ENCODE measurements around the gene TCFL5.

Gene TCFL5

DNA sequence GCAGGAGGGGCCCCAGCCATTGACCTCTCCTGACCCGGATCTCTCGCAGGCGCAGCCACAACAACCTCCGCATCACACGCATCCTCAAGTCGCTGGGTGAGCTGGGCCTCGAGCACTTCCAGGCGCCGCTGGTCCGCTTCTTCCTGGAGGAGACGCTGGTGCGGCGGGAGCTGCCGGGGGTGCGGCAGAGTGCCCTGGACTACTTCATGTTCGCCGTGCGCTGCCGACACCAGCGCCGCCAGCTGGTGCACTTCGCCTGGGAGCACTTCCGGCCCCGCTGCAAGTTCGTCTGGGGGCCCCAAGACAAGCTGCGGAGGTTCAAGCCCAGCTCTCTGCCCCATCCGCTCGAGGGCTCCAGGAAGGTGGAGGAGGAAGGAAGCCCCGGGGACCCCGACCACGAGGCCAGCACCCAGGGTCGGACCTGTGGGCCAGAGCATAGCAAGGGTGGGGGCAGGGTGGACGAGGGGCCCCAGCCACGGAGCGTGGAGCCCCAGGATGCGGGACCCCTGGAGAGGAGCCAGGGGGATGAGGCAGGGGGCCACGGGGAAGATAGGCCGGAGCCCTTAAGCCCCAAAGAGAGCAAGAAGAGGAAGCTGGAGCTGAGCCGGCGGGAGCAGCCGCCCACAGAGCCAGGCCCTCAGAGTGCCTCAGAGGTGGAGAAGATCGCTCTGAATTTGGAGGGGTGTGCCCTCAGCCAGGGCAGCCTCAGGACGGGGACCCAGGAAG, 49.3 kb downstream of the TCFL5 start:
- H3K27ac ChIP-seq, result no peak overlapping the region
- TF ChIP-seq, protein P1, sequence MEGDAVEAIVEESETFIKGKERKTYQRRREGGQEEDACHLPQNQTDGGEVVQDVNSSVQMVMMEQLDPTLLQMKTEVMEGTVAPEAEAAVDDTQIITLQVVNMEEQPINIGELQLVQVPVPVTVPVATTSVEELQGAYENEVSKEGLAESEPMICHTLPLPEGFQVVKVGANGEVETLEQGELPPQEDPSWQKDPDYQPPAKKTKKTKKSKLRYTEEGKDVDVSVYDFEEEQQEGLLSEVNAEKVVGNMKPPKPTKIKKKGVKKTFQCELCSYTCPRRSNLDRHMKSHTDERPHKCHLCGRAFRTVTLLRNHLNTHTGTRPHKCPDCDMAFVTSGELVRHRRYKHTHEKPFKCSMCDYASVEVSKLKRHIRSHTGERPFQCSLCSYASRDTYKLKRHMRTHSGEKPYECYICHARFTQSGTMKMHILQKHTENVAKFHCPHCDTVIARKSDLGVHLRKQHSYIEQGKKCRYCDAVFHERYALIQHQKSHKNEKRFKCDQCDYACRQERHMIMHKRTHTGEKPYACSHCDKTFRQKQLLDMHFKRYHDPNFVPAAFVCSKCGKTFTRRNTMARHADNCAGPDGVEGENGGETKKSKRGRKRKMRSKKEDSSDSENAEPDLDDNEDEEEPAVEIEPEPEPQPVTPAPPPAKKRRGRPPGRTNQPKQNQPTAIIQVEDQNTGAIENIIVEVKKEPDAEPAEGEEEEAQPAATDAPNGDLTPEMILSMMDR (conservative IDR thresholded peaks at IDR 0.05), result no peak

DNA sequence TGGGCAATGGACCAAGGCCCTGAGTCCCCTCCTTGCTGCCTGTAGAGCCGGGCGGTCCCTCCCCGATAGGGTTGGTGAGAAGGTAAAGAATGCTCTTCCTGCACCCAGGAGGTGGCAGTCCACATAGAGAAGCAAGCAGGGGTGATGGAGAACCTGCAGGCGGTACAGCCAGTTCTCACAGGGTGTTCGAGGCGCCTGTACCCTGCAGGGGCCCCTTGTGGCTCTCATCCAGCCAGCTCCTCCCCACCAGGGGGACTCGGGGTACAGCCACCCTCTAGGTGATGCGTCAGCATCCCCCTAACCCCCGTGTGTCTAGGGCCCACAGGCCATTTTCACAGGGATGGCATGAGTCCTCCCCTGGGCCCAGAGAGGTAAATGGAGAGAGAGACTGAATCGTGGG, 49.9 kb downstream of the TCFL5 start:
- TF ChIP-seq, protein P1 (conservative IDR thresholded peaks at IDR 0.05), result no peak
- no peak overlapping the region for H3K27ac ChIP-seq

DNA sequence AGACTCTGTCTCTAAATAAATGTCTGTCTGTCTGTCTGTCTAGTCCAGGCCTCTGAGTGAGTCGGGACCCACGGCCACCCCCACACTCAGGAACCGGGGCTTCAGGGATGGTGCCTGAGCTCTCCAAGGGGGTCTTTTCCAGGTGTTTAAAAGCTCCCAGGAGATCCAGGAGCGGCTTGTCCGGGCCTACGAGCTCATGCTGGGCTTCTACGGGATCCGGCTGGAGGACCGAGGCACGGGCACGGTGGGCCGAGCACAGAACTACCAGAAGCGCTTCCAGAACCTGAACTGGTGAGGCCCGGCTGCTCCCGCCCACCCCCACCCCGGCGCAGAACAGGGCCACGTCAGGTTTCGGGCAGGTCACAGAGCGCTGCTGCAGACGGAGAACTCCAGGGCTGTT, 50.3 kb downstream of the TCFL5 start:
- no peak overlapping the region for H3K27ac ChIP-seq
- TF ChIP-seq, protein P1 (conservative IDR thresholded peaks at IDR 0.05), result no peak

DNA sequence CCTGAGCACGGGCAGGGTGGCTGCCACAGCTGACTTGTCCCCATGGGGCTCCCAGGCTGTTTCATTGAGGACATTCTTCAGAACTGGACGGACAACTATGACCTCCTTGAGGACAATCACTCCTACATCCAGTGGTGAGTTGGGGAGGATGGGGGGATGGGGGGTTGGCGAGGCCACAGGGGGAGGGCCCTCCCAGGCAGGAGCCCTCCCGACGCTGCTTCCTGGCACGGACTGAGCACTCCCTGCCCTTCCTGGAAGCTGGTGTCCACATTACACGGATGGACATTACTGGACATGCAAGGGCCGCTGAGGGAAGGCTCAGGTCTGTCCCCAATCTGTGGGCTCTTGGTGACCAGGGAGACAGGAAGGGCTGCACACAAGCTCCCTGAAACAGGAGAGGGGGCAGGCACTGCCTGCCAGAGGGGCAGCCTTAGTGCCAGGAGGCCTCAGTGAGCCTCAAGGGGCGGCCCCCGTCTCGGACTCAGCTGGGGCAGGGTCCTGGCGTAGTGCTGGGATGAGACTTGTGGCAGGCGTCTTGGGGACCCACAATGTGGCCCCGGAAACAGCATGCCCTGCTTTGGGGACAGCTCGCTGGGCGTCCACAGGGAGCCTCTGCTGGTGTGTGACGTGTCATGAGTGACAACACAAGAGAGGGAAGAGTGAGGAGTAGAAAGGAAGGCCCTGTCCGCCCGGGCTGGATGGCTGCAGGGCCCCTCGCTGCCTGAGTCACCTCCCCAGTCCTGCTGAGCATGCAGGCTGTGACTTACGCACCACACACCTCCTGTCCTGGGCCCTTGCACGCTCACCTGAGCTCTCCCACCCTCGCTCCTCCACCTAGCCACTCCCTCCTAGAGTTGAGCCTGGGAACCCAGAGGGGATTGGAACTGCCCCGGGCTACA, 51.8 kb downstream of the TCFL5 start:
- TF ChIP-seq, protein P1 (conservative IDR thresholded peaks at IDR 0.05), result no peak

DNA sequence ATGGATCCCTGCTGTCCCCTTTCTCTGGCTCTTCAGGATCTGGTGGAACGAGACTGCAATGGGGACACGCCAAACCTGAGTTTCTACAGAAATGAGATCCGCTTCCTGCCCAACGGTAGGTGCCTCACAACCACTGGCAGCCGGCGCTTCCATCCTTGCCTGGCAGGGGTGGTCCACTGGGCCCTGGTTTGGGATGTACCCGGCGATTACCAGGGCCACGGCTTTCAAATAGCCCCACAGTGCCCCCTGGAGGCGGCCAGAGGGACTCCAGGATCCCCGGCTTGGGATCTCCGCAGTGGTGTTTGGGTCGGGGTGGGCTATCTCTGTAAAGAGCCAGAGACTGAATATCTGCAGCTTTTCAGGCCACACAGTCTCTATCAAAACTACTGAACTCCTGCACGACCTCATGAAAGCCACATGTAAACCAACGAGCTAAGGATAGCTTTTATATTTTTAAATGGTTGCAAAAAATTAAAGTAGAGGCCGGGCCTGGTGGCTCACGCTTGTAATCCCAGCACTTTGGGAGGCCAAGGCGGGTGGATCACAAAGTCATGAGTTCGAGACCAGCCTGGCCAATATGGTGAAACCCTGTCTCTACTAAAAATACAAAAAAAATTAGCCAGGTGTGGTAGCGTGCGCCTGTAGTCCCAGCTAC, 53.3 kb downstream of the TCFL5 start:
- H3K27ac ChIP-seq, result peak overlapping the region; percentile 90; the same call in 1 of the 2 replicates
- TF ChIP-seq, protein P1 (conservative IDR thresholded peaks at IDR 0.05), result peak; percentile 96

More for the DNA sequence above, 51.8 kb downstream of the TCFL5 start:
- H3K27ac ChIP-seq, result no peak overlapping the region

DNA sequence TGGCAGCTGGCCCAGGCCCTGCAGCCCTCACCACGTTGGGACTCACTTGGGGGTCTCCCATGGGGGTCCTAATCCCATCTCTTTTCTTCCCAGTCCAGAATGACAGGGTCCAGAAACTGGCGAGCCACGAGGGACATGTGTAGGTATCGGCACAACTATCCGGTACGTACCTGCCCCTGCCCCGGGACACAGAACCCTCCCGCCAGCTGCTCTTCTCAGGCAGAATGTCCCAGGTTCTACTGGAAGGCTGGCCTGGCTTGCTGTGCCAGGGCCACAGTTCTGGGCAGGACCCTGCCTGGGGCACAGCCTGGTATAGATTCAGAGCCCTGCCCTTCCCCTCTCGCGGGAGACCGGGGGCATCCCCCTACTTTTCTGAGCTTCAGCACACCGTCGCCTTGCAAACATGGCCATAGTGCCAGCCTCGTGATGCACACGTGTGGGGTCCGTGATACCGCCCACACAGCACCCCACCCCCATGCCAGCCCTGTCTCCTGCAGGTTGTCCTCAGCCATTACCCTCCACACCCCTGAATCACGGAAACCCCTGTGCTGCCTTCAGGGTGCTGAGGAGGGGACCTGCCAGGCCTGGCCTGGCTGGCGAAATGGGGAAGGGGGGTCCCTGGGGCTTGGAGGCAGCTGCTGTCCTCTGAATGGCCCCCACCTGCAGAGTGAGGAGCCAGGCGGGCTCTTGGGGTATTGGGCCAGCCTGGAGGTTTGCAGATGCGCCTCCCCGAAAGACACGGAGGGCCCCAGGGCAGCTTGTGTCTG, 54.0 kb downstream of the TCFL5 start:
- TF ChIP-seq, protein P1 (conservative IDR thresholded peaks at IDR 0.05), result no peak
- peak overlapping the region; percentile 90; the same call in 1 of the 2 replicates for H3K27ac ChIP-seq
